Body of pancreas (tissue), 4 donors: ENCODE data around the gene F13B. TPM values are rescaled to one million over a fixed set of nuclear protein-coding genes. Genes with fewer than 3 reads are reported as not detected.
A peak's percentile ranks its signal among the peaks of the same experiment; 100 is the strongest.
"Not testable (repeated sequence)": the region's sequence is repeated elsewhere in the genome, so short reads cannot be mapped to it uniquely, and the experiment has no call there.

Experiments
- ATAC-seq: fragments of 150-250 bp; one replicate; pipeline ENCODE4 v1.9.1; 2016
- DNase-seq, 4 donors: peaks; one replicate each; pipeline ENCODE4 v3.0.0-alpha.2; 2019
- H3K27ac ChIP-seq, 4 donors: fragments of 200-600 bp; sonication (generic); 1 replicate in 3 of 4; 2 replicates in 1 of 4; pipeline versions ENCODE4 v1.5.1 to v1.6.1; 2016 to 2019; ENCODE audit warnings: mild to moderate bottlenecking in 1 of 4, mixed read lengths in 1 of 4, moderate library complexity in 1 of 4
- H3K27me3 ChIP-seq, 2 donors: fragments of 200-600 bp; sonication (generic); one replicate each; pipeline ENCODE4 v1.6.0; 2016; ENCODE audit warnings: mild to moderate bottlenecking in 1 of 2
- H3K36me3 ChIP-seq, 2 donors: fragments of 200-600 bp; sonication (generic); replicated peaks in 1 of 2; 2 replicates each; pipeline ENCODE4 v1.5.1; 2016; ENCODE audit warnings: low read depth in 2 of 2; ENCODE audit not compliant: insufficient read depth in 1 of 2
- H3K4me1 ChIP-seq: fragments of 200-600 bp; sonication (generic); one replicate; pipeline ENCODE4 v1.6.0; 2016
- H3K4me3 ChIP-seq, 2 donors: fragments of 200-600 bp; sonication (generic); 1 replicate in 1 of 2; 2 replicates in 1 of 2; pipeline ENCODE4 v1.5.1; 2016 to 2019
- H3K9me3 ChIP-seq, 3 donors: fragments of 200-600 bp; sonication (generic); 1 replicate in 2 of 3; 2 replicates in 1 of 3; pipeline ENCODE4 v1.5.1; 2016
- POLR2A ChIP-seq, 3 donors: fragments of 450-650 bp; IDR thresholded peaks; one replicate each; pipeline ENCODE4 v1.6.1; 2016; ENCODE audit warnings: antibody characterized with exemption in 3 of 3, mild to moderate bottlenecking in 2 of 3
- WGBS, 2 donors: methylation state at CpG; one replicate each; pipeline ENCODE4 v1.1.5; 2017; 5-methylcytosine and 5-hydroxymethylcytosine counted together
- intact Hi-C: fragments of 100-400 bp; cut with DNase I; formaldehyde crosslinking; loops from one replicate; pipeline ENCODE4 v1.15.1; 2023
- total RNA-seq, 2 donors: library from RNA; depleted of rRNA; stranded (reverse); fragments of >200 nt; gene quantifications; one replicate each; pipeline ENCODE4 v1.1.0, GENCODE V29; 2016
- TF ChIP-seq, protein P1 (sequence below), 7 experiments: fragments of 450-650 bp in 4 of 7; fragments of 200-600 bp in 3 of 7; sonication (generic) in 3 of 7; IDR thresholded peaks; one replicate each; pipeline ENCODE4 v1.5.1; 2016 to 2019; ENCODE audit warnings: antibody characterized with exemption in 7 of 7

Gene F13B
- total RNA-seq, 2 donors from 2014 or later, result not detected

DNA sequence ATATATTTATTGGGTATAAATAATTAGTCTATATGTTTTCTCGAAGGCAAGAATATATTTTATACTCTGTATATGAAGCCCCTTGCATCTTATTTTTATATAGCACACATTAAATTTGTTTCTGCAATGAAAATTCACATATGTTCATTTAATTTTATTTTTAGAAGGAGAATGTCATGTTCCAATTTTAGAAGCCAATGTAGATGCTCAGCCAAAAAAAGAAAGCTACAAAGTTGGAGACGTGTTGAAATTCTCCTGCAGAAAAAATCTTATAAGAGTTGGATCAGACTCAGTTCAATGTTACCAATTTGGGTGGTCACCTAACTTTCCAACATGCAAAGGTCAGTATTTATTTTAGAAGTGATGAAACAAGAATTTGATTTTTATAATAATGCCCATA, 73.1 kb downstream of the F13B start:
- Histone ChIP-seq H3K36me3 (no peaks in the 10 kb centered on the region), H3K4me1 (peaks cover 8% of the 10 kb centered on the region), H3K27ac (no peak overlapping the region), H3K27me3 (no peaks in the 10 kb centered on the region), H3K9me3 (no peaks in the 10 kb centered on the region), H3K4me3 (no peak overlapping the region)
- ATAC-seq (no peak), DNase-seq (no peak)
- TF ChIP-seq, protein P1, sequence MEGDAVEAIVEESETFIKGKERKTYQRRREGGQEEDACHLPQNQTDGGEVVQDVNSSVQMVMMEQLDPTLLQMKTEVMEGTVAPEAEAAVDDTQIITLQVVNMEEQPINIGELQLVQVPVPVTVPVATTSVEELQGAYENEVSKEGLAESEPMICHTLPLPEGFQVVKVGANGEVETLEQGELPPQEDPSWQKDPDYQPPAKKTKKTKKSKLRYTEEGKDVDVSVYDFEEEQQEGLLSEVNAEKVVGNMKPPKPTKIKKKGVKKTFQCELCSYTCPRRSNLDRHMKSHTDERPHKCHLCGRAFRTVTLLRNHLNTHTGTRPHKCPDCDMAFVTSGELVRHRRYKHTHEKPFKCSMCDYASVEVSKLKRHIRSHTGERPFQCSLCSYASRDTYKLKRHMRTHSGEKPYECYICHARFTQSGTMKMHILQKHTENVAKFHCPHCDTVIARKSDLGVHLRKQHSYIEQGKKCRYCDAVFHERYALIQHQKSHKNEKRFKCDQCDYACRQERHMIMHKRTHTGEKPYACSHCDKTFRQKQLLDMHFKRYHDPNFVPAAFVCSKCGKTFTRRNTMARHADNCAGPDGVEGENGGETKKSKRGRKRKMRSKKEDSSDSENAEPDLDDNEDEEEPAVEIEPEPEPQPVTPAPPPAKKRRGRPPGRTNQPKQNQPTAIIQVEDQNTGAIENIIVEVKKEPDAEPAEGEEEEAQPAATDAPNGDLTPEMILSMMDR (IDR thresholded peaks at IDR 0.05), result no peak
- no peak for TF ChIP-seq POLR2A (IDR thresholded peaks at IDR 0.05)
- WGBS, 2 donors, result 59 to 63% methylated on average over 2 of the region's 2 CpGs
- intact Hi-C loops, result no loop called here

DNA sequence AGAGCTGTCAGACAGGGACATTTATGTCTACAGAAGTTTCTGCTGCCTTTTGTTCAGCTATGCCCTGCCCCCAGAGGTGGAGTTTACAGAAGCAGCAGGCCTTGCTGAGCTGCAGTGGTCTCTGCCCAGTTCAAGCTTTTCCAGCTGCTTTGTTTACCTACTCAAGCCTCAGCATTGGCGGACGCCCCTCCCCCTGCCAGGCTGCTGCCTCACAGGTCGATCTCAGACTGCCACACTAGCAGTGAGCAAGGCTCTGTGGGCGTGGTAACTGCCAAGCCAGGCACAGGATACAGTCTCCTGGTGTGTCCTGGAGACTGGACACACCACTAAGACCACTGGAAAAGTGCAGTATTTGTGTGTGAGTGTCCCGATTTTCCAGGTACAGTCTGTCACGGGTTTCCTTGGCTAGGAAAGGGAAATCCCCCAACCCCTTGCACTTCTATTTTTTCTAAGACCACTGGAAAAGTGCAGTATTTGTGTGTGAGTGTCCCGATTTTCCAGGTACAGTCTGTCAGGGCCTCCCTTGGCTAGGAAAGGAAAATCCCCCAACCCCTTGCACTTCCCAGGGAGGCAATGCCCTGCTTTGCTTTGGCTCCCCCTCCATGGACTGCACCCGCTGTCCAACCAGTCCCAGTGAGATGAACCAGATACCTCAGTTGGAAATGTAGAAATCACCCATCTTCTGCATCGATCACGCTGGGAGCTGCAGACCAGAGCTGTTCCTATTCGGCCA, 75.0 kb downstream of the F13B start:
- H3K4me3 ChIP-seq, H3K27me3 ChIP-seq, H3K9me3 ChIP-seq, intact Hi-C loops, H3K4me1 ChIP-seq, H3K27ac ChIP-seq, H3K36me3 ChIP-seq: not testable (repeated sequence)
- DNase-seq (peak; percentile 75 to 90 (median 86)), ATAC-seq (peak; percentile 72)
- 34% methylated on average over 11 of the region's 11 CpGs for WGBS, 2 donors

Other genes starting within 250 kb of the F13B start
- gene CFHR1, start 247.5 kb downstream of the F13B start, total RNA-seq, result not detected
- not detected for gene CFHR4, start 179.2 kb downstream of the F13B start, total RNA-seq
- gene CFHR2, start 123.5 kb downstream of the F13B start, total RNA-seq, result not detected
- not detected for gene CFHR5, start 89.7 kb downstream of the F13B start, total RNA-seq
- under 1 TPM; under 0.01 to 0.66 TPM for gene ASPM, start 79.4 kb upstream of the F13B start, total RNA-seq
- gene ZBTB41, start 134.0 kb upstream of the F13B start, total RNA-seq, result 1 to 10 TPM; 4.6 to 7.5 TPM
- gene CRB1, start 201.0 kb upstream of the F13B start, total RNA-seq, result 10 to 100 TPM in 1 of 2 donors, under 1 TPM in 1; 0.26 to 10.2 TPM